Mesodermal cell (in vitro differentiated cells): ENCODE results near the gene ZMIZ1.

Experiments used
- H3K27ac ChIP-seq: 2 replicates; pipeline ENCODE4 v1.7.0; 2013; ENCODE audit warnings: mild to moderate bottlenecking, low read depth, low read length, moderate library complexity; ENCODE audit not compliant: severe bottlenecking
- H3K36me3 ChIP-seq: 2 replicates; pipeline ENCODE4 v1.7.1; 2013; ENCODE audit warnings: mild to moderate bottlenecking, low read length, moderate library complexity; ENCODE audit not compliant: control insufficient read depth, insufficient read depth
- H3K4me1 ChIP-seq: one replicate; pipeline ENCODE4 v1.7.1; 2013; ENCODE audit warnings: mild to moderate bottlenecking, low read length; ENCODE audit not compliant: insufficient read depth, control insufficient read depth, poor library complexity, severe bottlenecking
- H3K4me3 ChIP-seq: 2 replicates; pipeline ENCODE4 v1.7.0; 2013; ENCODE audit warnings: low read length, control low read depth, mild to moderate bottlenecking; ENCODE audit not compliant: insufficient read depth, poor library complexity, severe bottlenecking; ENCODE audit errors: extremely low read depth
- H3K9me3 ChIP-seq: 2 replicates; pipeline ENCODE4 v1.7.1; 2013; ENCODE audit warnings: mild to moderate bottlenecking, low read length, moderate library complexity; ENCODE audit not compliant: control insufficient read depth
- WGBS, 2 experiments: methylation state at CpG; one replicate each; pipeline ENCODE4 v1.1.5; 2013; ENCODE audit warnings: missing lambda C conversion rate in 2 of 2; ENCODE audit not compliant: insufficient coverage in 2 of 2; 5-methylcytosine and 5-hydroxymethylcytosine counted together

Gene ZMIZ1

GRCh38 chr10:79221110-79222051 lies 152.6 kb downstream of the ZMIZ1 start:
- H3K4me1 ChIP-seq = peaks cover 30% of the 10 kb centered on the region
- H3K27ac ChIP-seq = peak overlapping the region; percentile 97
- 89 to 91% methylated on average over 30 to 33 of the region's 38 CpGs for WGBS, 2 experiments

GRCh38 chr10:79222186-79222585 lies 153.4 kb downstream of the ZMIZ1 start:
- H3K9me3 ChIP-seq = no peaks in the 10 kb centered on the region
- H3K36me3 ChIP-seq = peaks cover 60% of the 10 kb centered on the region
- H3K4me1 ChIP-seq = peaks cover 30% of the 10 kb centered on the region
- 89 to 91% methylated on average over 7 of the region's 7 CpGs for WGBS, 2 experiments
- H3K27ac ChIP-seq = peak overlapping the region; percentile 97
- H3K4me3 ChIP-seq = no peak overlapping the region

More at GRCh38 chr10:79221110-79222051, 152.6 kb downstream of the ZMIZ1 start:
- Histone ChIP-seq H3K36me3 (peaks cover 60% of the 10 kb centered on the region), H3K9me3 (no peaks in the 10 kb centered on the region), H3K4me3 (no peak overlapping the region)

GRCh38 chr10:79223091-79224048 lies 154.6 kb downstream of the ZMIZ1 start:
- Histone ChIP-seq H3K36me3 (peaks cover 60% of the 10 kb centered on the region), H3K9me3 (no peaks in the 10 kb centered on the region), H3K27ac (peak overlapping the region; percentile 97), H3K4me3 (no peak overlapping the region), H3K4me1 (peaks cover 38% of the 10 kb centered on the region)
- 45 to 51% methylated on average over 16 to 17 of the region's 22 CpGs for WGBS, 2 experiments

- 88 to 93% methylated on average over 6 to 9 of the region's 11 CpGs for WGBS, 2 experiments
- H3K36me3 ChIP-seq = peaks cover 60% of the 10 kb centered on the region
- H3K4me3 ChIP-seq = no peak overlapping the region
- peaks cover 48% of the 10 kb centered on the region for H3K4me1 ChIP-seq
- no peaks in the 10 kb centered on the region for H3K9me3 ChIP-seq
- H3K27ac ChIP-seq = peak overlapping the region; percentile 97
Measured at GRCh38 chr10:79224263-79224949, 155.6 kb downstream of the ZMIZ1 start.

GRCh38 chr10:79224992-79225391 lies 156.2 kb downstream of the ZMIZ1 start:
- Histone ChIP-seq H3K36me3 (peaks cover 61% of the 10 kb centered on the region), H3K27ac (no peak overlapping the region), H3K4me1 (peaks cover 53% of the 10 kb centered on the region), H3K4me3 (no peak overlapping the region), H3K9me3 (no peaks in the 10 kb centered on the region)
- 83 to 85% methylated on average over 1 to 4 of the region's 5 CpGs for WGBS, 2 experiments

GRCh38 chr10:79226391-79227245 lies 157.9 kb downstream of the ZMIZ1 start:
- no peak overlapping the region for H3K27ac ChIP-seq
- no peak overlapping the region for H3K4me3 ChIP-seq
- peaks cover 73% of the 10 kb centered on the region for H3K36me3 ChIP-seq
- peaks cover 52% of the 10 kb centered on the region for H3K4me1 ChIP-seq
- 90 to 100% methylated on average over 3 of the region's 4 CpGs for WGBS, 2 experiments
- H3K9me3 ChIP-seq = no peaks in the 10 kb centered on the region

GRCh38 chr10:79229071-79229541 lies 160.3 kb downstream of the ZMIZ1 start:
- no peak overlapping the region for H3K4me3 ChIP-seq
- WGBS, 2 experiments = 83 to 88% methylated on average over 2 to 4 of the region's 5 CpGs
- peak overlapping the region; percentile 88 for H3K27ac ChIP-seq
- no peaks in the 10 kb centered on the region for H3K9me3 ChIP-seq
- peaks cover 31% of the 10 kb centered on the region for H3K4me1 ChIP-seq
- H3K36me3 ChIP-seq = peaks cover 90% of the 10 kb centered on the region

- peaks cover 89% of the 10 kb centered on the region for H3K36me3 ChIP-seq
- H3K9me3 ChIP-seq = no peaks in the 10 kb centered on the region
- peak overlapping the region; percentile 88 for H3K27ac ChIP-seq
- no peak overlapping the region for H3K4me3 ChIP-seq
- 52 to 53% methylated on average over 10 to 11 of the region's 12 CpGs for WGBS, 2 experiments
- H3K4me1 ChIP-seq = peaks cover 31% of the 10 kb centered on the region
Measured at GRCh38 chr10:79229830-79230327, 161.1 kb downstream of the ZMIZ1 start.

GRCh38 chr10:79230328-79230830 lies 161.6 kb downstream of the ZMIZ1 start:
- Histone ChIP-seq H3K4me3 (no peak overlapping the region), H3K36me3 (peaks cover 89% of the 10 kb centered on the region), H3K27ac (peak overlapping the region; percentile 88), H3K4me1 (peaks cover 31% of the 10 kb centered on the region), H3K9me3 (no peaks in the 10 kb centered on the region)
- 69 to 77% methylated on average over 12 to 14 of the region's 16 CpGs for WGBS, 2 experiments
